ENCODE measurements around the gene SNED1.
A peak's percentile ranks its signal among the peaks of the same experiment; 100 is the strongest.

The SNED1 gene

DNA sequence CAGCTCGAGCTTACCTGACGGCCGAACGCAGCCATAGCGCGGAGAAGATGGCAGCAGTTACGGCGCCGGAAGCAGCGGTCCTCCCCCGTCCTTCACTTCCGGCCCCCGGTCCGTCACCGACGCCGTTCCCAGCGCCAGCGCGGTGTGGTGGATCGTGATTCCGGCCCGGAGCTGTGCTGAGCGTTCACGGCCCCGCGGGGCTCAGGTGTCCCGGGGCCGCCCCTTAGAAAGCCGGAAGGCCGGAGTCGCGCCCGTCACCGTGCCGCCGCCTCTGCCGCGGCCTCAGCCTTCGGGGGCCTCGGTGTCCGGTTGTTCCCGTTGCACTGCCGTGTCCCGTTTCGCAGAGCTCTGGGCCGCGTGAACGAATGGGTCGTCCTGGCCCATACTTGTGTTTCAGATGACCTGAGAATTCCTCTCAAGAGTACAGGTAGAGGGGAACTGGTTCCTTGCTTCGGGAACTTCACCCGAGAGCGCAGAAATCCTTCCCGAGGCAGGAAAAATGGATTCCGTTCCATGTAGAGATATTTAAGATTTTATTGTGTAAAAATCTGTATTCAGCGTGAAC, 103.9 kb downstream of the SNED1 start, which contains the start of gene MTERF4 (continued):
- TF ChIP-seq, protein P1, sequence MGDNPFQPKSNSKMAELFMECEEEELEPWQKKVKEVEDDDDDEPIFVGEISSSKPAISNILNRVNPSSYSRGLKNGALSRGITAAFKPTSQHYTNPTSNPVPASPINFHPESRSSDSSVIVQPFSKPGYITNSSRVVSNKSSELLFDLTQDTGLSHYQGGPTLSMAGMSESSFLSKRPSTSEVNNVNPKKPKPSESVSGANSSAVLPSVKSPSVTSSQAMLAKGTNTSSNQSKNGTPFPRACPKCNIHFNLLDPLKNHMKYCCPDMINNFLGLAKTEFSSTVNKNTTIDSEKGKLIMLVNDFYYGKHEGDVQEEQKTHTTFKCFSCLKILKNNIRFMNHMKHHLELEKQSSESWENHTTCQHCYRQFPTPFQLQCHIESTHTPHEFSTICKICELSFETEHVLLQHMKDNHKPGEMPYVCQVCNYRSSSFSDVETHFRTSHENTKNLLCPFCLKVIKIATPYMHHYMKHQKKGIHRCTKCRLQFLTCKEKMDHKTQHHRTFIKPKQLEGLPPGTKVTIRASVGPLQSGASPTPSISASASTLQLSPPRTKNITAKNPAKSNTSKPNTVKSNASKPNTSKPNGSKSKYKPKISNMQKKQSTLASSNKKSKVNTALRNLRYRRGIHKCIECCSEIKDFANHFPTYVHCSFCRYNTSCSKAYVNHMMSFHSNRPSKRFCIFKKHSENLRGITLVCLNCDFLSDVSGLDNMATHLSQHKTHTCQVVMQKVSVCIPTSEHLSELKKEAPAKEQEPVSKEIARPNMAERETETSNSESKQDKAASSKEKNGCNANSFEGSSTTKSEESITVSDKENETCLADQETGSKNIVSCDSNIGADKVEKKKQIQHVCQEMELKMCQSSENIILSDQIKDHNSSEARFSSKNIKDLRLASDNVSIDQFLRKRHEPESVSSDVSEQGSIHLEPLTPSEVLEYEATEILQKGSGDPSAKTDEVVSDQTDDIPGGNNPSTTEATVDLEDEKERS (tag by site-specific recombination; IDR thresholded peaks at IDR 0.05), result no peak
- TF ChIP-seq, protein P2, sequence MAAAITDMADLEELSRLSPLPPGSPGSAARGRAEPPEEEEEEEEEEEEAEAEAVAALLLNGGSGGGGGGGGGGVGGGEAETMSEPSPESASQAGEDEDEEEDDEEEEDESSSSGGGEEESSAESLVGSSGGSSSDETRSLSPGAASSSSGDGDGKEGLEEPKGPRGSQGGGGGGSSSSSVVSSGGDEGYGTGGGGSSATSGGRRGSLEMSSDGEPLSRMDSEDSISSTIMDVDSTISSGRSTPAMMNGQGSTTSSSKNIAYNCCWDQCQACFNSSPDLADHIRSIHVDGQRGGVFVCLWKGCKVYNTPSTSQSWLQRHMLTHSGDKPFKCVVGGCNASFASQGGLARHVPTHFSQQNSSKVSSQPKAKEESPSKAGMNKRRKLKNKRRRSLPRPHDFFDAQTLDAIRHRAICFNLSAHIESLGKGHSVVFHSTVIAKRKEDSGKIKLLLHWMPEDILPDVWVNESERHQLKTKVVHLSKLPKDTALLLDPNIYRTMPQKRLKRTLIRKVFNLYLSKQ (tag by site-specific recombination; IDR thresholded peaks at IDR 0.05; ENCODE audit: borderline replicate concordance), result 0 out of 2 replicates have a peak, but pooled peaks have one; percentile 68
- TF ChIP-seq, protein P3, sequence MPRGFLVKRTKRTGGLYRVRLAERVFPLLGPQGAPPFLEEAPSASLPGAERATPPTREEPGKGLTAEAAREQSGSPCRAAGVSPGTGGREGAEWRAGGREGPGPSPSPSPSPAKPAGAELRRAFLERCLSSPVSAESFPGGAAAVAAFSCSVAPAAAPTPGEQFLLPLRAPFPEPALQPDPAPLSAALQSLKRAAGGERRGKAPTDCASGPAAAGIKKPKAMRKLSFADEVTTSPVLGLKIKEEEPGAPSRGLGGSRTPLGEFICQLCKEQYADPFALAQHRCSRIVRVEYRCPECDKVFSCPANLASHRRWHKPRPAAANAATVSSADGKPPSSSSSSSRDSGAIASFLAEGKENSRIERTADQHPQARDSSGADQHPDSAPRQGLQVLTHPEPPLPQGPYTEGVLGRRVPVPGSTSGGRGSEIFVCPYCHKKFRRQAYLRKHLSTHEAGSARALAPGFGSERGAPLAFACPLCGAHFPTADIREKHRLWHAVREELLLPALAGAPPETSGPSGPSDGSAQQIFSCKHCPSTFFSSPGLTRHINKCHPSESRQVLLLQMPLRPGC (tag by site-specific recombination; IDR thresholded peaks at IDR 0.05), result peak; percentile 82
- TF ChIP-seq ZSCAN23 (tag by site-specific recombination; IDR thresholded peaks at IDR 0.05), result peak; percentile 92; the same call in 1 of the 2 replicates
- peak; percentile 35 for TF ChIP-seq ZIC2 (tag by site-specific recombination; IDR thresholded peaks at IDR 0.05)
- peak; percentile 67 for TF ChIP-seq IKZF3 (tag by site-specific recombination; IDR thresholded peaks at IDR 0.05)
- peak; percentile 97 for TF ChIP-seq ZNF660 (tag by site-specific recombination; IDR thresholded peaks at IDR 0.05)
- peak; percentile 94 for TF ChIP-seq ZSCAN30 (tag by site-specific recombination; IDR thresholded peaks at IDR 0.05)
- TF ChIP-seq ZNF837 (tag by site-specific recombination; IDR thresholded peaks at IDR 0.05), result no peak
- no peak for TF ChIP-seq ZNF830 (tag by site-specific recombination; IDR thresholded peaks at IDR 0.05; ENCODE audit: low read depth)
- TF ChIP-seq ZNF561 (tag by site-specific recombination; IDR thresholded peaks at IDR 0.05; ENCODE audit: borderline replicate concordance), result peak; percentile 89; the same call in 1 of the 2 replicates
- TF ChIP-seq ZNF239 (tag by site-specific recombination; IDR thresholded peaks at IDR 0.05), result 0 out of 2 replicates have a peak, but pooled peaks have one; percentile 68
- no peak for TF ChIP-seq ZNF184 (tag by site-specific recombination; IDR thresholded peaks at IDR 0.05)
- TF ChIP-seq, protein P4, sequence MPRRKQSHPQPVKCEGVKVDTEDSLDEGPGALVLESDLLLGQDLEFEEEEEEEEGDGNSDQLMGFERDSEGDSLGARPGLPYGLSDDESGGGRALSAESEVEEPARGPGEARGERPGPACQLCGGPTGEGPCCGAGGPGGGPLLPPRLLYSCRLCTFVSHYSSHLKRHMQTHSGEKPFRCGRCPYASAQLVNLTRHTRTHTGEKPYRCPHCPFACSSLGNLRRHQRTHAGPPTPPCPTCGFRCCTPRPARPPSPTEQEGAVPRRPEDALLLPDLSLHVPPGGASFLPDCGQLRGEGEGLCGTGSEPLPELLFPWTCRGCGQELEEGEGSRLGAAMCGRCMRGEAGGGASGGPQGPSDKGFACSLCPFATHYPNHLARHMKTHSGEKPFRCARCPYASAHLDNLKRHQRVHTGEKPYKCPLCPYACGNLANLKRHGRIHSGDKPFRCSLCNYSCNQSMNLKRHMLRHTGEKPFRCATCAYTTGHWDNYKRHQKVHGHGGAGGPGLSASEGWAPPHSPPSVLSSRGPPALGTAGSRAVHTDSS (tag by site-specific recombination; IDR thresholded peaks at IDR 0.05), result 0 out of 2 replicates have a peak, but pooled peaks have one; percentile 34
- TF ChIP-seq ZNF48 (tag by site-specific recombination; IDR thresholded peaks at IDR 0.05), result no peak
- TF ChIP-seq ZNF23 (tag by site-specific recombination; IDR thresholded peaks at IDR 0.05; ENCODE audit: borderline replicate concordance), result no peak
- TF ChIP-seq, protein P5, sequence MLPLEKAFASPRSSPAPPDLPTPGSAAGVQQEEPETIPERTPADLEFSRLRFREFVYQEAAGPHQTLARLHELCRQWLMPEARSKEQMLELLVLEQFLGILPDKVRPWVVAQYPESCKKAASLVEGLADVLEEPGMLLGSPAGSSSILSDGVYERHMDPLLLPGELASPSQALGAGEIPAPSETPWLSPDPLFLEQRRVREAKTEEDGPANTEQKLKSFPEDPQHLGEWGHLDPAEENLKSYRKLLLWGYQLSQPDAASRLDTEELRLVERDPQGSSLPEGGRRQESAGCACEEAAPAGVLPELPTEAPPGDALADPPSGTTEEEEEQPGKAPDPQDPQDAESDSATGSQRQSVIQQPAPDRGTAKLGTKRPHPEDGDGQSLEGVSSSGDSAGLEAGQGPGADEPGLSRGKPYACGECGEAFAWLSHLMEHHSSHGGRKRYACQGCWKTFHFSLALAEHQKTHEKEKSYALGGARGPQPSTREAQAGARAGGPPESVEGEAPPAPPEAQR (tag by site-specific recombination; IDR thresholded peaks at IDR 0.05), result no peak
- peak; percentile 57; the same call in 1 of the 2 replicates for TF ChIP-seq GLIS2 (tag by site-specific recombination; IDR thresholded peaks at IDR 0.05)
- no peak for TF ChIP-seq ZNF155 (tag by site-specific recombination; IDR thresholded peaks at IDR 0.05)
- TF ChIP-seq, protein P6, sequence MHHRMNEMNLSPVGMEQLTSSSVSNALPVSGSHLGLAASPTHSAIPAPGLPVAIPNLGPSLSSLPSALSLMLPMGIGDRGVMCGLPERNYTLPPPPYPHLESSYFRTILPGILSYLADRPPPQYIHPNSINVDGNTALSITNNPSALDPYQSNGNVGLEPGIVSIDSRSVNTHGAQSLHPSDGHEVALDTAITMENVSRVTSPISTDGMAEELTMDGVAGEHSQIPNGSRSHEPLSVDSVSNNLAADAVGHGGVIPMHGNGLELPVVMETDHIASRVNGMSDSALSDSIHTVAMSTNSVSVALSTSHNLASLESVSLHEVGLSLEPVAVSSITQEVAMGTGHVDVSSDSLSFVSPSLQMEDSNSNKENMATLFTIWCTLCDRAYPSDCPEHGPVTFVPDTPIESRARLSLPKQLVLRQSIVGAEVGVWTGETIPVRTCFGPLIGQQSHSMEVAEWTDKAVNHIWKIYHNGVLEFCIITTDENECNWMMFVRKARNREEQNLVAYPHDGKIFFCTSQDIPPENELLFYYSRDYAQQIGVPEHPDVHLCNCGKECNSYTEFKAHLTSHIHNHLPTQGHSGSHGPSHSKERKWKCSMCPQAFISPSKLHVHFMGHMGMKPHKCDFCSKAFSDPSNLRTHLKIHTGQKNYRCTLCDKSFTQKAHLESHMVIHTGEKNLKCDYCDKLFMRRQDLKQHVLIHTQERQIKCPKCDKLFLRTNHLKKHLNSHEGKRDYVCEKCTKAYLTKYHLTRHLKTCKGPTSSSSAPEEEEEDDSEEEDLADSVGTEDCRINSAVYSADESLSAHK (tag by site-specific recombination; IDR thresholded peaks at IDR 0.05), result peak; percentile 70
- no peak for TF ChIP-seq ZNF211 (tag by site-specific recombination; IDR thresholded peaks at IDR 0.05; ENCODE audit: low read depth)
- TF ChIP-seq ZXDB (tag by site-specific recombination; IDR thresholded peaks at IDR 0.05), result peak; percentile 97
- TF ChIP-seq ZNF548 (tag by site-specific recombination; IDR thresholded peaks at IDR 0.05), result no peak
- TF ChIP-seq ZNF404 (tag by site-specific recombination; IDR thresholded peaks at IDR 0.05), result no peak
- no peak for TF ChIP-seq ZNF621 (tag by site-specific recombination; IDR thresholded peaks at IDR 0.05)
- peak; percentile 96 for TF ChIP-seq YY2 (tag by site-specific recombination; IDR thresholded peaks at IDR 0.05)
- peak; percentile 81 for TF ChIP-seq ZNF121 (tag by site-specific recombination; IDR thresholded peaks at IDR 0.05)
- peak; percentile 56; the same call in 1 of the 2 replicates for TF ChIP-seq ZNF146 (tag by site-specific recombination; IDR thresholded peaks at IDR 0.05)
- no peak for TF ChIP-seq ZNF202 (tag by site-specific recombination; IDR thresholded peaks at IDR 0.05; ENCODE audit: borderline replicate concordance)
- peak; percentile 78 for TF ChIP-seq HOXD13 (CRISPR knock-in tag; IDR thresholded peaks at IDR 0.05; ENCODE audit: borderline replicate concordance)
